ENCODE results near the gene AMTN.

AMTN gene

GRCh38 chr4:70564033-70564432, 45.7 kb downstream of the AMTN start:
- H3K27ac ChIP-seq = no peak overlapping the region
- H3K4me3 ChIP-seq = no peak overlapping the region
- no peaks in the 10 kb centered on the region for H3K9me3 ChIP-seq
- DNase-seq = no peak
- no peak for TF ChIP-seq CTCF (IDR thresholded peaks at IDR 0.05)
- intact Hi-C loops (cut with DNase I; ENCODE audit: low total_unique reads) = no loop called here
- no peaks in the 10 kb centered on the region for H3K36me3 ChIP-seq
- no peaks in the 10 kb centered on the region for H3K27me3 ChIP-seq
- no peaks in the 10 kb centered on the region for H3K4me1 ChIP-seq

GRCh38 chr4:70570796-70571195, 52.4 kb downstream of the AMTN start:
- Histone ChIP-seq H3K27me3 (no peaks in the 10 kb centered on the region), H3K4me3 (no peak overlapping the region), H3K36me3 (no peaks in the 10 kb centered on the region), H3K9me3 (no peaks in the 10 kb centered on the region), H3K4me1 (no peaks in the 10 kb centered on the region), H3K27ac (no peak overlapping the region)
- intact Hi-C loops (cut with DNase I; ENCODE audit: low total_unique reads) = no loop called here
- no peak for DNase-seq
- TF ChIP-seq CTCF (IDR thresholded peaks at IDR 0.05) = no peak

- H3K4me1 ChIP-seq = no peaks in the 10 kb centered on the region
- H3K27ac ChIP-seq = no peak overlapping the region
- H3K9me3 ChIP-seq = no peaks in the 10 kb centered on the region
- no peaks in the 10 kb centered on the region for H3K27me3 ChIP-seq
- no peaks in the 10 kb centered on the region for H3K36me3 ChIP-seq
- intact Hi-C loops (cut with DNase I; ENCODE audit: low total_unique reads) = no loop called here
- no peak overlapping the region for H3K4me3 ChIP-seq
- no peak for TF ChIP-seq CTCF (IDR thresholded peaks at IDR 0.05)
- DNase-seq = no peak
Measured at GRCh38 chr4:70571772-70572171, 53.4 kb downstream of the AMTN start.

GRCh38 chr4:70575964-70576363, 57.6 kb downstream of the AMTN start:
- no peak overlapping the region for H3K4me3 ChIP-seq
- H3K9me3 ChIP-seq = no peaks in the 10 kb centered on the region
- TF ChIP-seq CTCF (IDR thresholded peaks at IDR 0.05) = no peak
- intact Hi-C loops (cut with DNase I; ENCODE audit: low total_unique reads) = no loop called here
- no peak for DNase-seq
- H3K27me3 ChIP-seq = no peaks in the 10 kb centered on the region
- H3K4me1 ChIP-seq = no peaks in the 10 kb centered on the region
- no peak overlapping the region for H3K27ac ChIP-seq
- no peaks in the 10 kb centered on the region for H3K36me3 ChIP-seq

- Histone ChIP-seq H3K4me3 (no peak overlapping the region), H3K27ac (no peak overlapping the region), H3K9me3 (no peaks in the 10 kb centered on the region), H3K27me3 (no peaks in the 10 kb centered on the region), H3K4me1 (no peaks in the 10 kb centered on the region), H3K36me3 (no peaks in the 10 kb centered on the region)
- no peak for TF ChIP-seq CTCF (IDR thresholded peaks at IDR 0.05)
- no peak for DNase-seq
- intact Hi-C loops (cut with DNase I; ENCODE audit: low total_unique reads) = no loop called here
Measured at GRCh38 chr4:70577220-70577927, 59.0 kb downstream of the AMTN start.

GRCh38 chr4:70581980-70582379, 63.6 kb downstream of the AMTN start:
- Histone ChIP-seq H3K9me3 (no peaks in the 10 kb centered on the region), H3K4me3 (no peak overlapping the region), H3K27ac (no peak overlapping the region), H3K27me3 (no peaks in the 10 kb centered on the region), H3K4me1 (no peaks in the 10 kb centered on the region), H3K36me3 (no peaks in the 10 kb centered on the region)
- DNase-seq = no peak
- intact Hi-C loops (cut with DNase I; ENCODE audit: low total_unique reads) = no loop called here
- TF ChIP-seq CTCF (IDR thresholded peaks at IDR 0.05) = no peak
